HepG2 (cell line): ENCODE measurements around the gene GNAL. TPM values are rescaled to one million over a fixed set of nuclear protein-coding genes. Genes with fewer than 3 reads are reported as not detected.

Experiments
- ATAC-seq: fragments of 200-7000 bp; cut with Tn5 transposase; 3 replicates; pipeline ENCODE4 v1.9.1; 2020; ENCODE audit warnings: mild to moderate bottlenecking, moderate library complexity
- BruUV-seq: library from RNA; stranded (reverse); fragments of 400-500 nt; replicated peaks from 2 replicates; lab custom pipeline; 2021; lab: Mats Ljungman, UMichigan
- CTCF ChIA-PET: fragments of 300-600 bp; formaldehyde crosslinking; extraction: SDS; loops from one replicate; lab custom pipeline; 2021; ENCODE audit warnings: low total read pairs, inconsistent platforms, low intra/inter-chr PET ratio; lab: Yijun Ruan, JAX
- POLR2A ChIA-PET: fragments of 350-600 bp; sonication (Branson Sonifier 250); formaldehyde crosslinking; loops from one replicate; lab custom pipeline; 2020; ENCODE audit warnings: antibody characterized with exemption, inconsistent platforms; lab: Yijun Ruan, JAX
- DNase-seq: peaks from one replicate; pipeline ENCODE4 v3.0.0-alpha.2; 2015; ENCODE audit warnings: low spot score
- FAIRE-seq: peaks from 3 replicates; lab custom pipeline; 2011; peaks lifted over from hg19 to GRCh38; lab: Jason Lieb, UNC
- H2AFZ ChIP-seq: one replicate; pipeline ENCODE4 v1.6.1; 2011; ENCODE audit warnings: low read length, inconsistent platforms
- H3K27ac ChIP-seq: fragments of 300-600 bp; 3 replicates; pipeline ENCODE4 v1.8.0; 2011; ENCODE audit warnings: mixed run types, mild to moderate bottlenecking, mixed read lengths, low read length, inconsistent platforms; ENCODE audit not compliant: insufficient read depth; ENCODE audit errors: extremely low read length
- H3K27me3 ChIP-seq, 2 experiments: fragments of 200-600 bp in 1 of 2; 2 replicates in 1 of 2; 3 replicates in 1 of 2; pipeline versions ENCODE4 v1.6.0 to v1.8.0; 2011; ENCODE audit warnings: low read length in 2 of 2, mild to moderate bottlenecking in 2 of 2, moderate library complexity in 2 of 2, inconsistent platforms in 1 of 2; ENCODE audit not compliant: insufficient read depth in 2 of 2, control insufficient read depth in 1 of 2
- H3K36me3 ChIP-seq, 2 experiments: fragments of 200-600 bp in 1 of 2; replicated peaks in 1 of 2; 2 replicates in 1 of 2; 3 replicates in 1 of 2; pipeline versions ENCODE4 v1.5.1 to v1.8.0; 2011; ENCODE audit warnings: low read length in 2 of 2, inconsistent platforms in 1 of 2; ENCODE audit not compliant: insufficient read depth in 2 of 2, control insufficient read depth in 1 of 2
- H3K4me1 ChIP-seq: 2 replicates; pipeline ENCODE4 v1.5.1; 2012; ENCODE audit warnings: low read length, inconsistent platforms; ENCODE audit not compliant: insufficient read depth
- H3K4me2 ChIP-seq: 2 replicates; pipeline ENCODE4 v1.6.0; 2011; ENCODE audit warnings: low read depth, low read length, inconsistent platforms
- H3K4me3 ChIP-seq, 3 experiments: fragments of 200-600 bp in 1 of 3; sonication (generic), shearing (Covaris generic) in 1 of 3; replicated peaks in 1 of 3; 2 replicates each; pipeline ENCODE4 v1.5.1; 2011 to 2016; ENCODE audit warnings: low read length in 3 of 3, inconsistent platforms in 2 of 3, low read depth in 2 of 3, mild to moderate bottlenecking in 2 of 3, control low read depth in 1 of 3, mixed read lengths in 1 of 3; ENCODE audit not compliant: insufficient read depth in 1 of 3
- H3K79me2 ChIP-seq: one replicate; pipeline ENCODE4 v1.6.1; 2011; ENCODE audit warnings: low read length, inconsistent platforms; ENCODE audit not compliant: insufficient read depth
- H3K9ac ChIP-seq: 2 replicates; pipeline ENCODE4 v1.6.0; 2011; ENCODE audit warnings: mild to moderate bottlenecking, low read depth, low read length, inconsistent platforms; ENCODE audit not compliant: insufficient read depth
- H3K9me3 ChIP-seq: 2 replicates; pipeline ENCODE4 v1.5.1; 2012; ENCODE audit warnings: mild to moderate bottlenecking, low read length
- H4K20me1 ChIP-seq: 2 replicates; pipeline ENCODE4 v1.6.0; 2011; ENCODE audit warnings: inconsistent platforms, mild to moderate bottlenecking, low read length, moderate library complexity; ENCODE audit not compliant: insufficient read depth
- E2F1 ChIP-seq: sonication (generic); formaldehyde crosslinking; IDR thresholded peaks from 2 replicates; pipeline ENCODE4 v1.5.0; 2020; ENCODE audit warnings: missing genetic modification reagents
- HNRNPLL ChIP-seq: fragments of 200-400 bp; formaldehyde crosslinking; IDR thresholded peaks from 2 replicates; pipeline ENCODE4 v1.6.1; 2017; ENCODE audit warnings: mild to moderate bottlenecking, low read depth, low read length; ENCODE audit not compliant: poor library complexity, severe bottlenecking
- MLXIP ChIP-seq: sonication (generic); formaldehyde crosslinking; IDR thresholded peaks from 2 replicates; pipeline ENCODE4 v1.9.0; 2021; ENCODE audit warnings: missing genetic modification reagents, borderline replicate concordance
- PITX1 ChIP-seq: sonication (generic); formaldehyde crosslinking; IDR thresholded peaks from 2 replicates; pipeline ENCODE4 v1.5.1; 2020; ENCODE audit warnings: mild to moderate bottlenecking, missing genetic modification reagents
- TIGD3 ChIP-seq: sonication (generic); formaldehyde crosslinking; IDR thresholded peaks from 2 replicates; pipeline ENCODE4 v1.5.1; 2020; ENCODE audit warnings: mild to moderate bottlenecking, missing genetic modification reagents, borderline replicate concordance
- ZKSCAN5 ChIP-seq: sonication (generic); formaldehyde crosslinking; IDR thresholded peaks from 2 replicates; pipeline ENCODE4 v1.5.1; 2020; ENCODE audit warnings: mild to moderate bottlenecking, missing genetic modification reagents
- ZNF17 ChIP-seq: sonication (generic); formaldehyde crosslinking; IDR thresholded peaks from 2 replicates; pipeline ENCODE4 v1.5.0; 2020; ENCODE audit warnings: mild to moderate bottlenecking, missing genetic modification reagents
- ZNF18 ChIP-seq: sonication (generic); formaldehyde crosslinking; IDR thresholded peaks from 2 replicates; pipeline ENCODE4 v1.8.0; 2022; ENCODE audit warnings: mild to moderate bottlenecking, missing genetic modification reagents; ENCODE audit not compliant: insufficient replicate concordance
- ZNF709 ChIP-seq: sonication (generic); formaldehyde crosslinking; IDR thresholded peaks from 2 replicates; pipeline ENCODE4 v1.5.0; 2020; ENCODE audit warnings: mild to moderate bottlenecking, missing genetic modification reagents
- ZSCAN22 ChIP-seq: sonication (generic); formaldehyde crosslinking; IDR thresholded peaks from 2 replicates; pipeline ENCODE4 v1.4.0; 2020; ENCODE audit warnings: mild to moderate bottlenecking, missing genetic modification reagents
- WGBS: methylation state at CpG from one replicate; pipeline ENCODE4 v1.1.6; 2017; ENCODE audit warnings: low lambda C conversion rate; 5-methylcytosine and 5-hydroxymethylcytosine counted together
- in situ Hi-C: cut with HindIII; loops from 2 replicates; pipeline ENCODE4 v1.10.0; 2017; ENCODE audit warnings: low pct_unique_long_range_greater_than_20kb; ENCODE audit not compliant: extremely low pct_ligation_motif_present
- intact Hi-C: fragments of 100-400 bp; cut with micrococcal nuclease; formaldehyde crosslinking; loops from one replicate; pipeline ENCODE4 v1.10.0; 2022; ENCODE audit not compliant: unreplicated experiment
- polyA plus RNA-seq, 8 experiments: library from polyadenylated mRNA; depleted of rRNA in 3 of 8; stranded (reverse) in 7 of 8; unstranded in 1 of 8; fragments of >200 nt; fragmentation: Illumina TruSeq in 4 of 8; extraction: Trizol in 4 of 8; gene quantifications; 2 replicates each; pipeline versions ENCODE4 v1.2.1 to v1.2.3, GENCODE V29; 2011 to 2016; ENCODE audit warnings: low read depth in 4 of 8, missing spikeins in 1 of 8, mixed read lengths in 1 of 8; ENCODE audit not compliant: insufficient read depth in 1 of 8
- total RNA-seq, 5 experiments: library from RNA; depleted of rRNA; stranded (reverse); fragments of >200 nt; fragmentation: Illumina TruSeq; extraction: Trizol; gene quantifications; 2 replicates each; pipeline ENCODE4 v1.2.3, GENCODE V29; 2016; ENCODE audit warnings: low read depth in 1 of 5

GNAL gene
- total and polyA plus RNA-seq, 2 of the 13 experiments (the other 11 are each of a cell fraction or from before 2014, with no cell fraction given), result 0.87 to 1.4 TPM

GRCh38 chr18:11663439-11664029, 25.5 kb upstream of the GNAL start:
- TF ChIP-seq HNRNPLL (no peak), E2F1 (no peak), ZNF709 (CRISPR knock-in tag) (no peak), TIGD3 (CRISPR knock-in tag) (no peak), ZNF17 (CRISPR knock-in tag) (no peak), PITX1 (no peak), ZNF18 (CRISPR knock-in tag) (no peak), ZSCAN22 (CRISPR knock-in tag) (no peak), MLXIP (CRISPR knock-in tag) (no peak), ZKSCAN5 (CRISPR knock-in tag) (no peak)
- POLR2A ChIA-PET, result no interaction called here

More at GRCh38 chr18:11663439-11664029, 25.5 kb upstream of the GNAL start:
- Histone ChIP-seq H3K9me3 (no peaks in the 10 kb centered on the region), H3K4me2 (no peak overlapping the region), H3K27ac (no peak overlapping the region), H3K4me3 (no peak overlapping the region), H3K27me3 (peaks cover 6 to 61% of the 10 kb centered on the region in 2 experiments; a peak in 4 of 5 replicates), H3K36me3 (no peaks in the 10 kb centered on the region), H2AFZ (no peak overlapping the region), H3K9ac (no peak overlapping the region), H4K20me1 (no peaks in the 10 kb centered on the region), H3K4me1 (no peaks in the 10 kb centered on the region), H3K79me2 (no peaks in the 10 kb centered on the region)
- ATAC-seq, result no peak
- CTCF ChIA-PET, result no interaction called here
- DNase-seq, result no peak
- no TSS peak for BruUV-seq
- in situ Hi-C loops, result no loop called here
- intact Hi-C loops, result no loop called here
- 5% methylated on average over 5 of the region's 6 CpGs for WGBS
- no peak for FAIRE-seq
